Measurements from ENCODE around the gene TSHR. TPM values are rescaled to one million over a fixed set of nuclear protein-coding genes. Genes with fewer than 3 reads are reported as not detected.
A peak's percentile ranks its signal among the peaks of the same experiment; 100 is the strongest.

Gene TSHR
- total RNA-seq, 1 donor: not detected

DNA sequence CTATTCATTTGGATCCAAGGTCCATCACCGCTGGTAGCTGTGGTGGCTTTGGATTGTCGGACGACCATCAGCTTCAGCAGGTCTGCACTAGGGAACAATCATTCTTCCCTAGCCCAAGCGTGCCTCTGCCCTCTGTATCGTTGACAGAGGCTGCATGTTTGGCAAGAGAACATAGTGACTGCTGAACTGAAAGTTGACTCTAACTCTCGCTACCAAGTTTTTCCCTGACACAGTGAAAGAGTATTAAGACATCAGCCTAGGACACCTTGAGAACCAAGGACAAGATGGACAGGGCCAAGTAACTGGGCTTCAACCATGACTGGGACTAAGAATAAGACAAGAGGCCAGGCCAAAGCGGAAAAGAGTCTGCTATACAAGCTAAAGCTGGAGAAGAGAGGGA, 26.3 kb downstream of the TSHR start:
- peaks cover 7% of the 10 kb centered on the region for H3K27me3 ChIP-seq (ENCODE audit: insufficient read depth, low read length)
- H3K9me3 ChIP-seq (ENCODE audit: low read depth, low read length): no peaks in the 10 kb centered on the region
- no peak overlapping the region for H3K27ac ChIP-seq (ENCODE audit: low read depth, low read length)
- H2AFZ ChIP-seq (ENCODE audit: low read length): no peak overlapping the region
- no peaks in the 10 kb centered on the region for H3K4me1 ChIP-seq (ENCODE audit: insufficient read depth, low read length)
- H3K36me3 ChIP-seq (ENCODE audit: insufficient read depth, low read length): no peaks in the 10 kb centered on the region
- H4K20me1 ChIP-seq (ENCODE audit: insufficient read depth, low read length): no peaks in the 10 kb centered on the region
- no peak overlapping the region for H3K4me2 ChIP-seq (ENCODE audit: insufficient read depth, low read length)
- TF ChIP-seq, protein P1, sequence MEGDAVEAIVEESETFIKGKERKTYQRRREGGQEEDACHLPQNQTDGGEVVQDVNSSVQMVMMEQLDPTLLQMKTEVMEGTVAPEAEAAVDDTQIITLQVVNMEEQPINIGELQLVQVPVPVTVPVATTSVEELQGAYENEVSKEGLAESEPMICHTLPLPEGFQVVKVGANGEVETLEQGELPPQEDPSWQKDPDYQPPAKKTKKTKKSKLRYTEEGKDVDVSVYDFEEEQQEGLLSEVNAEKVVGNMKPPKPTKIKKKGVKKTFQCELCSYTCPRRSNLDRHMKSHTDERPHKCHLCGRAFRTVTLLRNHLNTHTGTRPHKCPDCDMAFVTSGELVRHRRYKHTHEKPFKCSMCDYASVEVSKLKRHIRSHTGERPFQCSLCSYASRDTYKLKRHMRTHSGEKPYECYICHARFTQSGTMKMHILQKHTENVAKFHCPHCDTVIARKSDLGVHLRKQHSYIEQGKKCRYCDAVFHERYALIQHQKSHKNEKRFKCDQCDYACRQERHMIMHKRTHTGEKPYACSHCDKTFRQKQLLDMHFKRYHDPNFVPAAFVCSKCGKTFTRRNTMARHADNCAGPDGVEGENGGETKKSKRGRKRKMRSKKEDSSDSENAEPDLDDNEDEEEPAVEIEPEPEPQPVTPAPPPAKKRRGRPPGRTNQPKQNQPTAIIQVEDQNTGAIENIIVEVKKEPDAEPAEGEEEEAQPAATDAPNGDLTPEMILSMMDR (IDR thresholded peaks at IDR 0.05; ENCODE audit: extremely low read depth, low read depth, low read length): no peak
- H3K79me2 ChIP-seq (ENCODE audit: insufficient read depth, low read length): no peaks in the 10 kb centered on the region
- H3K4me3 ChIP-seq (ENCODE audit: insufficient read depth, low read length): no peak overlapping the region
- no peak for DNase-seq (ENCODE audit: insufficient read length, low spot score, missing footprints)

DNA sequence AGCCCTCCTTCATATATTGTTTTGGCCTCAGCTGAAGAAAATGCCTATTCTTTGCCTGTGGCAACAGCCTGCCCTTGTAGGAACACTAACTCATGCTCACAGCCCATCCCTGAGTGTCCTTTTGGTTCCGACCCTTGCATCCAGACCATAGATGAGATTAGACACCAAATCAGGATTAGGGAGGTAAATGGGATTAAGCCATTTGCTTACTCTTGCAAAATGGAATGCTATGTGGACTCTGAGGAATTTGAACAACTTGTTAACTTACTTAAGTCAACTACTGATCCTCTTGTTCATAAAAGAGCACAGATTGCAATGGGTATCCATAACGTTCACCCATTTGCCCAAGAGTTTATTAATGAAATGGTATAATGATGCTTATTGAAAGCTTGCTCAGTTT, 27.3 kb downstream of the TSHR start:
- TF ChIP-seq, protein P1 (IDR thresholded peaks at IDR 0.05; ENCODE audit: extremely low read depth, low read depth, low read length): no peak
- DNase-seq (ENCODE audit: insufficient read length, low spot score, missing footprints): no peak

DNA sequence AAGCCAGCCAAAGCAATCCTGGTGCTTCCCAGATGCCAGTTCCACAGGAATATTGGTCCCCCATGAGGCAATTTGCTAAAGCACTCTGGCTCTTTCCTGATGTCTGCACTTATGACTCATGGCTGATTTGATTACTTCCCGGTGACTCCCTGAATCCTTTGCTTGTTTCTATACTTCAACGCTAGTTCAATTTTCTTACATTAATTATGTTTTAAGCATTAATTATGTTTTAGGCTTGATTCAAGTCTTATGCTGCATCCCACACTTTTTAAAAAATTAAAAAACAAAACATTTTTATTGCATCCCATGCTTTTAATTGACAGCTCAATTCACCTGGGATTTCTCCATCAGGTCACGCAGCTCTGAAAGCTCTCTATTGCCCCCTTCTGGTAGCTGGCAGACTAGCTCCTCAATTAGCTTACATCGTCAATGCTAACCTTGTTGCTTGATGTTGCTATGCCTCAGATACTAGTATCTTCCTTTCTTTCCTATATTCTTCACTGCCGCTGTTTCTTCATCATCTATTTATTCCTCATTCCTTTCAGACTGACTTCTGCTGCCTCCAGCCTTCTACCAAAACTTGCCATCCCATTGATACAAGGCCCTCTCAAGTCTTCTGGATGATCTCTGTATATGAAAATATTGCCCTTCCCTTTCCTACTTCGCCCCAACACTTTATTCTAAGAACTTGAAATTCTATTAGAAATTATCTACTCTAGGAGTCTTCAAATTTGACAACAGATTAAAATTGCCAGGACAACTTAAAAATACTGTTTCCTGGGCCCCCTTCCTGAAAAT, 32.0 kb downstream of the TSHR start:
- Histone ChIP-seq H3K4me3 (ENCODE audit: insufficient read depth, low read length) (no peak overlapping the region), H3K4me2 (ENCODE audit: insufficient read depth, low read length) (peak overlapping the region; percentile 4), H3K36me3 (ENCODE audit: insufficient read depth, low read length) (no peaks in the 10 kb centered on the region), H3K27me3 (ENCODE audit: insufficient read depth, low read length) (peaks cover 16% of the 10 kb centered on the region), H3K79me2 (ENCODE audit: insufficient read depth, low read length) (no peaks in the 10 kb centered on the region), H3K9me3 (ENCODE audit: low read depth, low read length) (no peaks in the 10 kb centered on the region), H3K27ac (ENCODE audit: low read depth, low read length) (no peak overlapping the region), H4K20me1 (ENCODE audit: insufficient read depth, low read length) (no peaks in the 10 kb centered on the region), H3K4me1 (ENCODE audit: insufficient read depth, low read length) (peaks cover 4% of the 10 kb centered on the region), H2AFZ (ENCODE audit: low read length) (no peak overlapping the region)
- DNase-seq (ENCODE audit: insufficient read length, low spot score, missing footprints): peak; percentile 83
- TF ChIP-seq, protein P1 (IDR thresholded peaks at IDR 0.05; ENCODE audit: extremely low read depth, low read depth, low read length): peak; percentile 96

More for the DNA sequence above, 27.3 kb downstream of the TSHR start:
- peaks cover 7% of the 10 kb centered on the region for H3K27me3 ChIP-seq (ENCODE audit: insufficient read depth, low read length)
- no peak overlapping the region for H3K4me3 ChIP-seq (ENCODE audit: insufficient read depth, low read length)
- H2AFZ ChIP-seq (ENCODE audit: low read length): no peak overlapping the region
- H4K20me1 ChIP-seq (ENCODE audit: insufficient read depth, low read length): no peaks in the 10 kb centered on the region
- H3K9me3 ChIP-seq (ENCODE audit: low read depth, low read length): no peaks in the 10 kb centered on the region
- H3K4me1 ChIP-seq (ENCODE audit: insufficient read depth, low read length): no peaks in the 10 kb centered on the region
- H3K27ac ChIP-seq (ENCODE audit: low read depth, low read length): no peak overlapping the region
- H3K36me3 ChIP-seq (ENCODE audit: insufficient read depth, low read length): no peaks in the 10 kb centered on the region
- H3K4me2 ChIP-seq (ENCODE audit: insufficient read depth, low read length): no peak overlapping the region
- H3K79me2 ChIP-seq (ENCODE audit: insufficient read depth, low read length): no peaks in the 10 kb centered on the region

DNA sequence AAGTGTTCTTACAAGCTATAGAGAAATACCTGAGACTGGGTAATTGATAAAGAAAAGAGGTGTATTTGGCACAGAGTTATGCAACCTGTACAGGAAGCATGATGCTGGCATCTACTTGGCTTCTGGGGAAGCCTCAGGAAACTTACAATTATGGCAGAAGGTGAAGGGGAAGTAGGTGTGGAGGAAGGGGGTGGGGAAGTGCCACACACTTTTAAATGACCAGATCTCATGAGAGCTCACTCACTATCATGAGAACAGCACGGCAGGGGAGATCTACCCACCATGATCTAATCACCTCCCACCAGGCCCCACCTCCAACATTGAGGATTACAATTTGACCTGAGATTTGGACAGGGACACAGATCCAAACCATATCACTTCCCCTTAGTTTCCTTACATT, 32.8 kb downstream of the TSHR start:
- Histone ChIP-seq H3K4me2 (ENCODE audit: insufficient read depth, low read length) (no peak overlapping the region), H3K4me3 (ENCODE audit: insufficient read depth, low read length) (no peak overlapping the region), H3K27ac (ENCODE audit: low read depth, low read length) (no peak overlapping the region), H2AFZ (ENCODE audit: low read length) (no peak overlapping the region), H3K27me3 (ENCODE audit: insufficient read depth, low read length) (peaks cover 13% of the 10 kb centered on the region), H3K4me1 (ENCODE audit: insufficient read depth, low read length) (peaks cover 4% of the 10 kb centered on the region), H3K36me3 (ENCODE audit: insufficient read depth, low read length) (no peaks in the 10 kb centered on the region), H4K20me1 (ENCODE audit: insufficient read depth, low read length) (no peaks in the 10 kb centered on the region), H3K79me2 (ENCODE audit: insufficient read depth, low read length) (no peaks in the 10 kb centered on the region), H3K9me3 (ENCODE audit: low read depth, low read length) (no peaks in the 10 kb centered on the region)
- no peak for DNase-seq (ENCODE audit: insufficient read length, low spot score, missing footprints)
- TF ChIP-seq, protein P1 (IDR thresholded peaks at IDR 0.05; ENCODE audit: extremely low read depth, low read depth, low read length): no peak
